A549 (cell line): ENCODE results near the gene MTCL1. TPM values are rescaled to one million over a fixed set of nuclear protein-coding genes. Genes with fewer than 3 reads are reported as not detected.

Source experiments
- ATAC-seq, 2 experiments: fragments of 200-7000 bp in 1 of 2; fragments of >200 bp in 1 of 2; cut with Nextera tagmentation in 1 of 2; cut with Tn5 transposase in 1 of 2; 3 replicates each; pipeline versions ENCODE4 v1.8.0 to v1.9.1; 2018 to 2020; ENCODE audit warnings: mild to moderate bottlenecking in 1 of 2, moderate library complexity in 1 of 2
- CTCF ChIA-PET: fragments of 300-600 bp; sonication (Branson Sonifier 250); formaldehyde crosslinking; extraction: SDS; loops from one replicate; lab custom pipeline; 2021; ENCODE audit warnings: antibody characterized with exemption, inconsistent platforms; lab: Yijun Ruan, JAX
- POLR2A ChIA-PET: fragments of 350-600 bp; formaldehyde crosslinking; extraction: SDS; loops from one replicate; lab custom pipeline; 2021; ENCODE audit warnings: antibody characterized with exemption, inconsistent platforms; lab: Yijun Ruan, JAX
- DNase-seq, 2 experiments: peaks; one replicate each; pipeline versions ENCODE4 v3.0.0 to v3.0.0-alpha.2; 2011 to 2016; ENCODE audit warnings: low read depth in 1 of 2, low spot score in 1 of 2
- FAIRE-seq: peaks from 2 replicates; lab custom pipeline; 2011; peaks lifted over from hg19 to GRCh38; lab: Jason Lieb, UNC
- H3K27ac ChIP-seq, 2 experiments: fragments of >200 bp; sonication (Bioruptor Twin); formaldehyde crosslinking; 3 replicates each; pipeline ENCODE4 v1.5.1; 2016 to 2017
- H3K4me1 ChIP-seq: fragments of >200 bp; sonication (Bioruptor Twin); formaldehyde crosslinking; 3 replicates; pipeline ENCODE4 v1.6.1; 2016
- H3K4me2 ChIP-seq: fragments of >200 bp; sonication (Bioruptor Twin); formaldehyde crosslinking; 3 replicates; pipeline ENCODE4 v1.6.1; 2016
- H3K4me3 ChIP-seq: fragments of >200 bp; sonication (Bioruptor Twin); formaldehyde crosslinking; 3 replicates; pipeline ENCODE4 v1.5.1; 2016
- H3K9me3 ChIP-seq: fragments of >200 bp; sonication (Bioruptor Twin); formaldehyde crosslinking; 3 replicates; pipeline ENCODE4 v1.6.1; 2016
- BHLHE40 ChIP-seq: IDR thresholded peaks from 2 replicates; pipeline ENCODE4 v1.6.1; 2012; ENCODE audit warnings: low read depth, low read length, inconsistent platforms
- CHD2 ChIP-seq: fragments of 150-350 bp; IDR thresholded peaks from 2 replicates; pipeline ENCODE4 v1.6.1; 2014; ENCODE audit warnings: low read length; ENCODE audit not compliant: partially characterized antibody
- E2F6 ChIP-seq: IDR thresholded peaks from 2 replicates; pipeline ENCODE4 v1.6.1; 2012; ENCODE audit warnings: low read depth, borderline replicate concordance
- EHF ChIP-seq: fragments of 250-450 bp; sonication (Bioruptor Pico); IDR thresholded peaks from 2 replicates; pipeline ENCODE4 v1.5.0; 2020; ENCODE audit warnings: mild to moderate bottlenecking
- ESRRA ChIP-seq: fragments of 150-350 bp; IDR thresholded peaks from 2 replicates; pipeline ENCODE4 v1.6.1; 2014; ENCODE audit warnings: mild to moderate bottlenecking, low read length, borderline replicate concordance
- FOSB ChIP-seq: fragments of 250-450 bp; sonication (Bioruptor Pico); IDR thresholded peaks from 2 replicates; pipeline ENCODE4 v1.5.0; 2020; ENCODE audit warnings: mild to moderate bottlenecking, moderate library complexity
- HDAC2 ChIP-seq: fragments of 200-600 bp; sonication (generic); IDR thresholded peaks from 2 replicates; pipeline ENCODE4 v1.6.1; 2016
- HOXB5 ChIP-seq: fragments of 250-450 bp; sonication (Bioruptor Pico); IDR thresholded peaks from 2 replicates; pipeline ENCODE4 v1.5.0; 2020; ENCODE audit warnings: mild to moderate bottlenecking, moderate library complexity
- JUN ChIP-seq, 2 experiments: fragments of >200 bp; sonication (Bioruptor Twin); formaldehyde crosslinking; IDR thresholded peaks; 2 replicates in 1 of 2; 3 replicates in 1 of 2; pipeline ENCODE4 v1.6.1; 2016 to 2017
- JUNB ChIP-seq: fragments of >200 bp; sonication (Bioruptor Twin); formaldehyde crosslinking; IDR thresholded peaks from 2 replicates; pipeline ENCODE4 v1.6.1; 2016
- MAFK ChIP-seq: fragments of 450-650 bp; IDR thresholded peaks from 2 replicates; pipeline ENCODE4 v1.6.1; 2014; ENCODE audit not compliant: partially characterized antibody
- NFE2L2 ChIP-seq: fragments of 150-350 bp; conservative IDR thresholded peaks from 2 replicates; pipeline ENCODE4 v1.6.1; 2014; ENCODE audit warnings: low read length
- RAD21 ChIP-seq, 2 experiments: fragments of >200 bp in 1 of 2; sonication (Bioruptor Twin) in 1 of 2; formaldehyde crosslinking in 1 of 2; IDR thresholded peaks in 1 of 2; conservative IDR thresholded peaks in 1 of 2; 2 replicates in 1 of 2; 3 replicates in 1 of 2; pipeline ENCODE4 v1.6.1; 2012 to 2018; ENCODE audit warnings: inconsistent platforms in 1 of 2
- RARB ChIP-seq: fragments of 250-450 bp; sonication (Bioruptor Pico); IDR thresholded peaks from 2 replicates; pipeline ENCODE4 v1.8.0; 2021; ENCODE audit warnings: mild to moderate bottlenecking, moderate library complexity
- RCOR1 ChIP-seq: fragments of 150-350 bp; IDR thresholded peaks from 2 replicates; pipeline ENCODE4 v1.6.1; 2014; ENCODE audit warnings: antibody characterized with exemption, low read length, low read depth
- SMC3 ChIP-seq: fragments of >200 bp; sonication (Bioruptor Twin); formaldehyde crosslinking; IDR thresholded peaks from 3 replicates; pipeline ENCODE4 v1.6.1; 2018; ENCODE audit warnings: inconsistent platforms
- SREBF2 ChIP-seq: fragments of 450-650 bp; IDR thresholded peaks from 2 replicates; pipeline ENCODE4 v1.6.1; 2014; ENCODE audit warnings: mild to moderate bottlenecking, moderate library complexity
- TFCP2L1 ChIP-seq: fragments of 250-450 bp; sonication (Bioruptor Pico); IDR thresholded peaks from 2 replicates; pipeline ENCODE4 v1.5.0; 2021; ENCODE audit warnings: mild to moderate bottlenecking
- ZFP36 ChIP-seq: fragments of 450-650 bp; IDR thresholded peaks from 2 replicates; pipeline ENCODE4 v1.6.1; 2014; ENCODE audit warnings: borderline replicate concordance; ENCODE audit not compliant: partially characterized antibody
- ZNF302 ChIP-seq: fragments of 250-450 bp; sonication (Bioruptor Pico); IDR thresholded peaks from 2 replicates; pipeline ENCODE4 v1.9.0; 2021; ENCODE audit warnings: inconsistent platforms, mild to moderate bottlenecking, moderate library complexity
- ZSCAN20 ChIP-seq: fragments of 250-450 bp; sonication (Bioruptor Pico); IDR thresholded peaks from 2 replicates; pipeline ENCODE4 v1.8.0; 2022; ENCODE audit warnings: mild to moderate bottlenecking, moderate library complexity
- WGBS: methylation state at CpG from one replicate; pipeline ENCODE4 v1.1.6; 2017; ENCODE audit errors: missing lambda C conversion rate; 5-methylcytosine and 5-hydroxymethylcytosine counted together
- polyA plus RNA-seq, 4 experiments: library from polyadenylated mRNA; depleted of rRNA in 3 of 4; stranded (reverse); fragments of >200 nt; fragmentation: RNase III in 1 of 4; extraction: RNeasy Plus Mini Kit Qiagen cat#74134 plus additional on column Dnase treatment in 1 of 4; gene quantifications; 2 replicates in 3 of 4; 3 replicates in 1 of 4; pipeline ENCODE4 v1.2.3, GENCODE V29; 2011 to 2017
- TF ChIP-seq, protein P1 (sequence below): fragments of 450-650 bp; IDR thresholded peaks from 2 replicates; pipeline ENCODE4 v1.6.1; 2014; ENCODE audit warnings: antibody characterized with exemption
- TF ChIP-seq, protein P2 (sequence below): fragments of >200 bp; sonication (Bioruptor Twin); formaldehyde crosslinking; IDR thresholded peaks from 2 replicates; pipeline ENCODE4 v1.6.1; 2016
- TF ChIP-seq, protein P3 (sequence below): IDR thresholded peaks from 2 replicates; pipeline ENCODE4 v1.6.1; 2012
- TF ChIP-seq, protein P4 (sequence below): fragments of >200 bp; sonication (Bioruptor Twin); formaldehyde crosslinking; IDR thresholded peaks from 3 replicates; pipeline ENCODE4 v1.6.1; 2016
- TF ChIP-seq, protein P5 (sequence below): fragments of 250-450 bp; sonication (Bioruptor Pico); IDR thresholded peaks from 2 replicates; pipeline ENCODE4 v1.5.0; 2020; ENCODE audit warnings: low read depth, mild to moderate bottlenecking, moderate library complexity
- TF ChIP-seq, protein P6 (sequence below): fragments of >200 bp; sonication (Bioruptor Twin); formaldehyde crosslinking; IDR thresholded peaks from 3 replicates; pipeline ENCODE4 v1.5.1; 2016

The MTCL1 gene
- polyA plus RNA-seq, 2 of the 4 experiments (the other 2 are of a cell fraction), result 44.4 to 49.6 TPM

DNA sequence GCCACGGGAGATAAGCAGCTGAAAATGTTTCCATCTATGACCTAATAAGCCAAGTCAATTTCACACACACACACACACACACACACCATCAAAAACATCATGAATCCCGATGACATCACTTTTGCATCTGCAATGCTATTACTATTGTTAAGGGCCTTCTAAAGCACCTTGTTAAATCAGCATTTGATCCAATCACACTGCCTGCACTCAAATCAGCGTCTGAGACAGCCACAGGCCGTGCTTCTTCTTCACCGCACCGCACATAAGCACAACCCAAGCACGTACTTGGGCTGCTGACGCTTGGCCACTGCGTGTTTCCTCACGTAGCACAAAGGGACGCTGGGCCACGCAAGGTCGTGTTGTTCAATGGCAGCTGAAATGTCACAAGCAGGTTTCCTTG, 15.8 kb upstream of the MTCL1 start:
- ATAC-seq, result no peak
- no peak overlapping the region for H3K4me3 ChIP-seq
- no peak overlapping the region for H3K27ac ChIP-seq
- 93% methylated on average over 13 of the region's 13 CpGs for WGBS
- no peaks in the 10 kb centered on the region for H3K4me1 ChIP-seq
- TF ChIP-seq, protein P1, sequence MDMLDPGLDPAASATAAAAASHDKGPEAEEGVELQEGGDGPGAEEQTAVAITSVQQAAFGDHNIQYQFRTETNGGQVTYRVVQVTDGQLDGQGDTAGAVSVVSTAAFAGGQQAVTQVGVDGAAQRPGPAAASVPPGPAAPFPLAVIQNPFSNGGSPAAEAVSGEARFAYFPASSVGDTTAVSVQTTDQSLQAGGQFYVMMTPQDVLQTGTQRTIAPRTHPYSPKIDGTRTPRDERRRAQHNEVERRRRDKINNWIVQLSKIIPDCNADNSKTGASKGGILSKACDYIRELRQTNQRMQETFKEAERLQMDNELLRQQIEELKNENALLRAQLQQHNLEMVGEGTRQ, result no peak
- TF ChIP-seq FOSB (no peak), E2F6 (no peak), TFCP2L1 (CRISPR knock-in tag) (no peak), JUN (IDR thresholded peaks at IDR 0.05) (no peak), EHF (CRISPR knock-in tag) (no peak), ESRRA (no peak), SREBF2 (no peak), SMC3 (no peak), RARB (CRISPR knock-in tag) (no peak), ZNF302 (CRISPR knock-in tag) (no peak), NFE2L2 (no peak), JUNB (no peak), RAD21 (conservative IDR thresholded peaks at IDR 0.05 in 1 of 2, IDR thresholded peaks at IDR 0.05 in 1 of 2) (no peak), HOXB5 (CRISPR knock-in tag) (no peak), RCOR1 (no peak)
- TF ChIP-seq, protein P2, sequence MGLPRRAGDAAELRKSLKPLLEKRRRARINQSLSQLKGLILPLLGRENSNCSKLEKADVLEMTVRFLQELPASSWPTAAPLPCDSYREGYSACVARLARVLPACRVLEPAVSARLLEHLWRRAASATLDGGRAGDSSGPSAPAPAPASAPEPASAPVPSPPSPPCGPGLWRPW, result no peak
- TF ChIP-seq, protein P3, sequence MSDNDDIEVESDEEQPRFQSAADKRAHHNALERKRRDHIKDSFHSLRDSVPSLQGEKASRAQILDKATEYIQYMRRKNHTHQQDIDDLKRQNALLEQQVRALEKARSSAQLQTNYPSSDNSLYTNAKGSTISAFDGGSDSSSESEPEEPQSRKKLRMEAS, result no peak
- TF ChIP-seq, protein P4, sequence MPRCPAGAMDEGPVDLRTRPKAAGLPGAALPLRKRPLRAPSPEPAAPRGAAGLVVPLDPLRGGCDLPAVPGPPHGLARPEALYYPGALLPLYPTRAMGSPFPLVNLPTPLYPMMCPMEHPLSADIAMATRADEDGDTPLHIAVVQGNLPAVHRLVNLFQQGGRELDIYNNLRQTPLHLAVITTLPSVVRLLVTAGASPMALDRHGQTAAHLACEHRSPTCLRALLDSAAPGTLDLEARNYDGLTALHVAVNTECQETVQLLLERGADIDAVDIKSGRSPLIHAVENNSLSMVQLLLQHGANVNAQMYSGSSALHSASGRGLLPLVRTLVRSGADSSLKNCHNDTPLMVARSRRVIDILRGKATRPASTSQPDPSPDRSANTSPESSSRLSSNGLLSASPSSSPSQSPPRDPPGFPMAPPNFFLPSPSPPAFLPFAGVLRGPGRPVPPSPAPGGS, result no peak
- TF ChIP-seq, all 56 proteins: peak for 0
- no peaks in the 10 kb centered on the region for H3K9me3 ChIP-seq
- FAIRE-seq, result no peak
- ChIA-PET CTCF (interaction anchor here (1.2 to 2.1 kb wide), 3 partner anchors 8 to 293 kb away, joined by 3 to 10 read pairs (median 3); no protein-coding TSS in a partner anchor), POLR2A (no interaction called here)
- H3K4me2 ChIP-seq, result no peak overlapping the region
- no peak for DNase-seq

DNA sequence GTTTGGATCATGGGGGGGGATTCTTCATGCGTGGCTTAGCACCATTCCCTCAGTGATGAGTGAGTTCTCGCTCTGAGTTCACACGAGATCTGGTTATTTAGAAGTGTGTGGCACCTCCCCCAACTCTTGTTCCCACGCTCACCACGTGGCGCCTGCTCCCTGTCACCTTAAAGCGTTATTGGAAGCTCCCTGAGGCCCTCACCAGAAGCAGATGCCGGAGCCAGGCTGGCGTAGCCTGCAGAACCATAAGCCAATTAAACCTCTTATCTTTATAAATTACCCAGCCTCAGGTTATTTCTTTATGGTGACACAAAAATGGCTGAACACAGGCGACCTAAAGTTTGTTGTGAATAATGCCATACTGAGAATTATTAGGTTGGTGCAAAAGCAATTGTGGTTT, 10.5 kb upstream of the MTCL1 start:
- ATAC-seq, result no peak
- no peaks in the 10 kb centered on the region for H3K9me3 ChIP-seq
- H3K4me1 ChIP-seq, result 0 out of 3 replicates have a peak, but pooled peaks cover 3% of the 10 kb centered on the region
- H3K4me2 ChIP-seq, result no peak overlapping the region
- FAIRE-seq, result no peak
- TF ChIP-seq, protein P5, sequence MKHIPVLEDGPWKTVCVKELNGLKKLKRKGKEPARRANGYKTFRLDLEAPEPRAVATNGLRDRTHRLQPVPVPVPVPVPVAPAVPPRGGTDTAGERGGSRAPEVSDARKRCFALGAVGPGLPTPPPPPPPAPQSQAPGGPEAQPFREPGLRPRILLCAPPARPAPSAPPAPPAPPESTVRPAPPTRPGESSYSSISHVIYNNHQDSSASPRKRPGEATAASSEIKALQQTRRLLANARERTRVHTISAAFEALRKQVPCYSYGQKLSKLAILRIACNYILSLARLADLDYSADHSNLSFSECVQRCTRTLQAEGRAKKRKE (CRISPR knock-in tag), result no peak
- TF ChIP-seq HDAC2, result no peak
- no peak for TF ChIP-seq BHLHE40
- TF ChIP-seq CHD2, result no peak
- no peak for TF ChIP-seq SMC3
- TF ChIP-seq ZFP36, result no peak
- no peak for TF ChIP-seq NFE2L2
- no peak for TF ChIP-seq RAD21 (conservative IDR thresholded peaks at IDR 0.05 in 1 of 2, IDR thresholded peaks at IDR 0.05 in 1 of 2)
- no peak for TF ChIP-seq ESRRA
- TF ChIP-seq JUNB, result no peak
- TF ChIP-seq, protein P6, sequence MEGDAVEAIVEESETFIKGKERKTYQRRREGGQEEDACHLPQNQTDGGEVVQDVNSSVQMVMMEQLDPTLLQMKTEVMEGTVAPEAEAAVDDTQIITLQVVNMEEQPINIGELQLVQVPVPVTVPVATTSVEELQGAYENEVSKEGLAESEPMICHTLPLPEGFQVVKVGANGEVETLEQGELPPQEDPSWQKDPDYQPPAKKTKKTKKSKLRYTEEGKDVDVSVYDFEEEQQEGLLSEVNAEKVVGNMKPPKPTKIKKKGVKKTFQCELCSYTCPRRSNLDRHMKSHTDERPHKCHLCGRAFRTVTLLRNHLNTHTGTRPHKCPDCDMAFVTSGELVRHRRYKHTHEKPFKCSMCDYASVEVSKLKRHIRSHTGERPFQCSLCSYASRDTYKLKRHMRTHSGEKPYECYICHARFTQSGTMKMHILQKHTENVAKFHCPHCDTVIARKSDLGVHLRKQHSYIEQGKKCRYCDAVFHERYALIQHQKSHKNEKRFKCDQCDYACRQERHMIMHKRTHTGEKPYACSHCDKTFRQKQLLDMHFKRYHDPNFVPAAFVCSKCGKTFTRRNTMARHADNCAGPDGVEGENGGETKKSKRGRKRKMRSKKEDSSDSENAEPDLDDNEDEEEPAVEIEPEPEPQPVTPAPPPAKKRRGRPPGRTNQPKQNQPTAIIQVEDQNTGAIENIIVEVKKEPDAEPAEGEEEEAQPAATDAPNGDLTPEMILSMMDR, result no peak
- no peak for TF ChIP-seq ZSCAN20 (CRISPR knock-in tag)
- TF ChIP-seq FOSB, result no peak
- TF ChIP-seq MAFK, result no peak
- DNase-seq, result no peak
- WGBS, result 88% methylated on average over 9 of the region's 10 CpGs
- ChIA-PET POLR2A (no interaction called here), CTCF (interaction anchor here (1.2 to 2.7 kb wide), 4 partner anchors 19 to 293 kb away, joined by 3 to 30 read pairs (median 4); no protein-coding TSS in a partner anchor)
- H3K4me3 ChIP-seq, result no peak overlapping the region
- H3K27ac ChIP-seq, result no peak overlapping the region
